HepG2 (cell line): Measurements from ENCODE around the gene MAJIN. TPM values are rescaled to one million over a fixed set of nuclear protein-coding genes. Genes with fewer than 3 reads are reported as not detected.

ENCODE experiments used
- ATAC-seq: fragments of 200-7000 bp; cut with Tn5 transposase; 3 replicates; pipeline ENCODE4 v1.9.1; 2020; ENCODE audit warnings: mild to moderate bottlenecking, moderate library complexity
- BruUV-seq: library from RNA; stranded (reverse); fragments of 400-500 nt; replicated peaks from 2 replicates; lab custom pipeline; 2021; lab: Mats Ljungman, UMichigan
- CTCF ChIA-PET: fragments of 300-600 bp; formaldehyde crosslinking; extraction: SDS; loops from one replicate; lab custom pipeline; 2021; ENCODE audit warnings: low total read pairs, inconsistent platforms, low intra/inter-chr PET ratio; lab: Yijun Ruan, JAX
- POLR2A ChIA-PET: fragments of 350-600 bp; sonication (Branson Sonifier 250); formaldehyde crosslinking; loops from one replicate; lab custom pipeline; 2020; ENCODE audit warnings: antibody characterized with exemption, inconsistent platforms; lab: Yijun Ruan, JAX
- DNase-seq: peaks from one replicate; pipeline ENCODE4 v3.0.0-alpha.2; 2015; ENCODE audit warnings: low spot score
- FAIRE-seq: peaks from 3 replicates; lab custom pipeline; 2011; peaks lifted over from hg19 to GRCh38; lab: Jason Lieb, UNC
- H2AFZ ChIP-seq: one replicate; pipeline ENCODE4 v1.6.1; 2011; ENCODE audit warnings: low read length, inconsistent platforms
- H3K27ac ChIP-seq: fragments of 300-600 bp; 3 replicates; pipeline ENCODE4 v1.8.0; 2011; ENCODE audit warnings: mixed run types, mild to moderate bottlenecking, mixed read lengths, low read length, inconsistent platforms; ENCODE audit not compliant: insufficient read depth; ENCODE audit errors: extremely low read length
- H3K27me3 ChIP-seq, 2 experiments: fragments of 200-600 bp in 1 of 2; 2 replicates in 1 of 2; 3 replicates in 1 of 2; pipeline versions ENCODE4 v1.6.0 to v1.8.0; 2011; ENCODE audit warnings: low read length in 2 of 2, mild to moderate bottlenecking in 2 of 2, moderate library complexity in 2 of 2, inconsistent platforms in 1 of 2; ENCODE audit not compliant: insufficient read depth in 2 of 2, control insufficient read depth in 1 of 2
- H3K36me3 ChIP-seq, 2 experiments: fragments of 200-600 bp in 1 of 2; replicated peaks in 1 of 2; 2 replicates in 1 of 2; 3 replicates in 1 of 2; pipeline versions ENCODE4 v1.5.1 to v1.8.0; 2011; ENCODE audit warnings: low read length in 2 of 2, inconsistent platforms in 1 of 2; ENCODE audit not compliant: insufficient read depth in 2 of 2, control insufficient read depth in 1 of 2
- H3K4me1 ChIP-seq: 2 replicates; pipeline ENCODE4 v1.5.1; 2012; ENCODE audit warnings: low read length, inconsistent platforms; ENCODE audit not compliant: insufficient read depth
- H3K4me2 ChIP-seq: 2 replicates; pipeline ENCODE4 v1.6.0; 2011; ENCODE audit warnings: low read depth, low read length, inconsistent platforms
- H3K4me3 ChIP-seq, 3 experiments: fragments of 200-600 bp in 1 of 3; sonication (generic), shearing (Covaris generic) in 1 of 3; replicated peaks in 1 of 3; 2 replicates each; pipeline ENCODE4 v1.5.1; 2011 to 2016; ENCODE audit warnings: low read length in 3 of 3, inconsistent platforms in 2 of 3, low read depth in 2 of 3, mild to moderate bottlenecking in 2 of 3, control low read depth in 1 of 3, mixed read lengths in 1 of 3; ENCODE audit not compliant: insufficient read depth in 1 of 3
- H3K79me2 ChIP-seq: one replicate; pipeline ENCODE4 v1.6.1; 2011; ENCODE audit warnings: low read length, inconsistent platforms; ENCODE audit not compliant: insufficient read depth
- H3K9ac ChIP-seq: 2 replicates; pipeline ENCODE4 v1.6.0; 2011; ENCODE audit warnings: mild to moderate bottlenecking, low read depth, low read length, inconsistent platforms; ENCODE audit not compliant: insufficient read depth
- H3K9me3 ChIP-seq: 2 replicates; pipeline ENCODE4 v1.5.1; 2012; ENCODE audit warnings: mild to moderate bottlenecking, low read length
- H4K20me1 ChIP-seq: 2 replicates; pipeline ENCODE4 v1.6.0; 2011; ENCODE audit warnings: inconsistent platforms, mild to moderate bottlenecking, low read length, moderate library complexity; ENCODE audit not compliant: insufficient read depth
- ARNT ChIP-seq: fragments of 450-650 bp; IDR thresholded peaks from 2 replicates; pipeline ENCODE4 v1.6.1; 2017
- BORCS8-MEF2B ChIP-seq: sonication (generic); formaldehyde crosslinking; IDR thresholded peaks from 2 replicates; pipeline ENCODE4 v1.8.0; 2022; ENCODE audit warnings: mild to moderate bottlenecking, missing genetic modification reagents
- CBX1 ChIP-seq: IDR thresholded peaks from one replicate; pipeline ENCODE4 v1.6.1; 2016; ENCODE audit warnings: antibody characterized with exemption, low read depth
- CHD2 ChIP-seq: IDR thresholded peaks from 2 replicates; pipeline ENCODE4 v1.6.1; 2011; ENCODE audit warnings: low read depth, low read length, improper control_type of control experiment
- ERF ChIP-seq: IDR thresholded peaks from 2 replicates; pipeline ENCODE4 v1.6.1; 2018; ENCODE audit warnings: missing biosample characterization, missing genetic modification reagents
- IKZF1 ChIP-seq: fragments of 450-650 bp; IDR thresholded peaks from 2 replicates; pipeline ENCODE4 v1.7.1; 2016
- RARA ChIP-seq: IDR thresholded peaks from 2 replicates; pipeline ENCODE4 v1.6.1; 2016; ENCODE audit warnings: missing genetic modification reagents, missing compliant biosample characterization
- RELA ChIP-seq: sonication (generic); formaldehyde crosslinking; IDR thresholded peaks from 2 replicates; pipeline ENCODE4 v1.4.0; 2020; ENCODE audit warnings: missing genetic modification reagents
- TAF1 ChIP-seq: sonication (generic); formaldehyde crosslinking; IDR thresholded peaks from 2 replicates; pipeline ENCODE4 v1.4.0; 2020; ENCODE audit warnings: missing genetic modification reagents
- ZKSCAN5 ChIP-seq: sonication (generic); formaldehyde crosslinking; IDR thresholded peaks from 2 replicates; pipeline ENCODE4 v1.5.1; 2020; ENCODE audit warnings: mild to moderate bottlenecking, missing genetic modification reagents
- ZNF256 ChIP-seq: sonication (generic); formaldehyde crosslinking; conservative IDR thresholded peaks from 2 replicates; pipeline ENCODE4 v1.4.0; 2020; ENCODE audit warnings: missing genetic modification reagents
- ZNF564 ChIP-seq: sonication (generic); formaldehyde crosslinking; IDR thresholded peaks from 2 replicates; pipeline ENCODE4 v1.8.1; 2023; ENCODE audit warnings: mild to moderate bottlenecking, missing genetic modification reagents
- ZNF720 ChIP-seq: sonication (generic); formaldehyde crosslinking; IDR thresholded peaks from 2 replicates; pipeline ENCODE4 v1.4.0; 2020; ENCODE audit warnings: missing genetic modification reagents
- WGBS: methylation state at CpG from one replicate; pipeline ENCODE4 v1.1.6; 2017; ENCODE audit warnings: low lambda C conversion rate; 5-methylcytosine and 5-hydroxymethylcytosine counted together
- in situ Hi-C: cut with HindIII; loops from 2 replicates; pipeline ENCODE4 v1.10.0; 2017; ENCODE audit warnings: low pct_unique_long_range_greater_than_20kb; ENCODE audit not compliant: extremely low pct_ligation_motif_present
- intact Hi-C: fragments of 100-400 bp; cut with micrococcal nuclease; formaldehyde crosslinking; loops from one replicate; pipeline ENCODE4 v1.10.0; 2022; ENCODE audit not compliant: unreplicated experiment
- polyA plus RNA-seq, 8 experiments: library from polyadenylated mRNA; depleted of rRNA in 3 of 8; stranded (reverse) in 7 of 8; unstranded in 1 of 8; fragments of >200 nt; fragmentation: Illumina TruSeq in 4 of 8; extraction: Trizol in 4 of 8; gene quantifications; 2 replicates each; pipeline versions ENCODE4 v1.2.1 to v1.2.3, GENCODE V29; 2011 to 2016; ENCODE audit warnings: low read depth in 4 of 8, missing spikeins in 1 of 8, mixed read lengths in 1 of 8; ENCODE audit not compliant: insufficient read depth in 1 of 8
- total RNA-seq, 5 experiments: library from RNA; depleted of rRNA; stranded (reverse); fragments of >200 nt; fragmentation: Illumina TruSeq; extraction: Trizol; gene quantifications; 2 replicates each; pipeline ENCODE4 v1.2.3, GENCODE V29; 2016; ENCODE audit warnings: low read depth in 1 of 5
- TF ChIP-seq, protein P1 (sequence below): fragments of 450-650 bp; IDR thresholded peaks from 2 replicates; pipeline ENCODE4 v1.6.1; 2017; ENCODE audit warnings: mild to moderate bottlenecking
- TF ChIP-seq, protein P2 (sequence below): sonication (generic); formaldehyde crosslinking; IDR thresholded peaks from 2 replicates; pipeline ENCODE4 v1.5.1; 2020; ENCODE audit warnings: mild to moderate bottlenecking, missing genetic modification reagents, moderate library complexity
- TF ChIP-seq, protein P3 (sequence below): sonication (generic); formaldehyde crosslinking; conservative IDR thresholded peaks from 2 replicates; pipeline ENCODE4 v1.4.0; 2020; ENCODE audit warnings: missing genetic modification reagents
- TF ChIP-seq, protein P4 (sequence below): sonication (generic); formaldehyde crosslinking; IDR thresholded peaks from 2 replicates; pipeline ENCODE4 v1.5.0; 2020; ENCODE audit warnings: missing genetic modification reagents
- TF ChIP-seq, protein P5 (sequence below): sonication (generic); formaldehyde crosslinking; IDR thresholded peaks from 2 replicates; pipeline ENCODE4 v1.4.0; 2020; ENCODE audit warnings: mild to moderate bottlenecking, missing genetic modification reagents

MAJIN gene
- total and polyA plus RNA-seq, 2 of the 13 experiments (the other 11 are each of a cell fraction or from before 2014, with no cell fraction given): not detected

DNA sequence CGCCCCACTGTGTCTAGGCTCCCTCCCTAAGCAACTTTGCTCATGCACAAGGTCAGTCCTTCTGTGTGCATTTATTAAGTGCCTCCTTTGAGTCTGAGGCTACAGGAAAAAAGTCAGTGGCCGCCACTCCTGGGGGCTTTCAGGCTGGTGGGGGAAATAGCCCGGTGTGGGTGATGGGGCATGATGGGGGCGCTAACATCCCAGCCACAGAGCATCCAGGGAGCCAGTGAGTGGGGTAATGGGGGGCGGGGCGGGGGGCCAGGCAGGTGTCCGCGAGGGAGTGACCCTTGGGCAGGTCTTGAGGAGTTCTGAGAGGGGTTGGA, 83.5 kb downstream of the MAJIN start:
- peaks cover 10% of the 10 kb centered on the region; the same call in 1 of the 2 replicates for H4K20me1 ChIP-seq
- WGBS: 1% methylated on average over 7 of the region's 8 CpGs
- no peak for ATAC-seq
- peaks cover 27% of the 10 kb centered on the region for H3K79me2 ChIP-seq
- peaks cover 87% of the 10 kb centered on the region for H3K4me1 ChIP-seq
- no peak for FAIRE-seq
- intact Hi-C loops (loop anchor here (2.0 kb wide), 1 partner anchor 18 kb away; no protein-coding TSS in a partner anchor), in situ Hi-C loops (no loop called here)
- DNase-seq: no peak
- CTCF ChIA-PET: interaction anchor here (1.5 kb wide), 1 partner anchor 41 kb away, joined by 16 read pairs; no protein-coding TSS in a partner anchor
- H3K27ac ChIP-seq: peak overlapping the region; percentile 67
- peak overlapping the region; percentile 19 to 76 (median 42) for H3K4me3 ChIP-seq
- POLR2A ChIA-PET: interaction anchor here (0.7 to 11.5 kb wide), 12 partner anchors 12 to 373 kb away, joined by 3 to 132 read pairs (median 8); partner anchors contain the start of genes BATF2, EHD1, GPHA2 and POLA2
- H2AFZ ChIP-seq: no peak overlapping the region
- no TSS peak for BruUV-seq
- no peaks in the 10 kb centered on the region for H3K36me3 ChIP-seq
- no peaks in the 10 kb centered on the region; a peak in 1 of 5 replicates for H3K27me3 ChIP-seq
- H3K9ac ChIP-seq: peak overlapping the region; percentile 58
- H3K9me3 ChIP-seq: no peaks in the 10 kb centered on the region
- peak overlapping the region; percentile 98 for H3K4me2 ChIP-seq
- no peak for TF ChIP-seq ZNF564 (CRISPR knock-in tag)
- TF ChIP-seq, protein P1, sequence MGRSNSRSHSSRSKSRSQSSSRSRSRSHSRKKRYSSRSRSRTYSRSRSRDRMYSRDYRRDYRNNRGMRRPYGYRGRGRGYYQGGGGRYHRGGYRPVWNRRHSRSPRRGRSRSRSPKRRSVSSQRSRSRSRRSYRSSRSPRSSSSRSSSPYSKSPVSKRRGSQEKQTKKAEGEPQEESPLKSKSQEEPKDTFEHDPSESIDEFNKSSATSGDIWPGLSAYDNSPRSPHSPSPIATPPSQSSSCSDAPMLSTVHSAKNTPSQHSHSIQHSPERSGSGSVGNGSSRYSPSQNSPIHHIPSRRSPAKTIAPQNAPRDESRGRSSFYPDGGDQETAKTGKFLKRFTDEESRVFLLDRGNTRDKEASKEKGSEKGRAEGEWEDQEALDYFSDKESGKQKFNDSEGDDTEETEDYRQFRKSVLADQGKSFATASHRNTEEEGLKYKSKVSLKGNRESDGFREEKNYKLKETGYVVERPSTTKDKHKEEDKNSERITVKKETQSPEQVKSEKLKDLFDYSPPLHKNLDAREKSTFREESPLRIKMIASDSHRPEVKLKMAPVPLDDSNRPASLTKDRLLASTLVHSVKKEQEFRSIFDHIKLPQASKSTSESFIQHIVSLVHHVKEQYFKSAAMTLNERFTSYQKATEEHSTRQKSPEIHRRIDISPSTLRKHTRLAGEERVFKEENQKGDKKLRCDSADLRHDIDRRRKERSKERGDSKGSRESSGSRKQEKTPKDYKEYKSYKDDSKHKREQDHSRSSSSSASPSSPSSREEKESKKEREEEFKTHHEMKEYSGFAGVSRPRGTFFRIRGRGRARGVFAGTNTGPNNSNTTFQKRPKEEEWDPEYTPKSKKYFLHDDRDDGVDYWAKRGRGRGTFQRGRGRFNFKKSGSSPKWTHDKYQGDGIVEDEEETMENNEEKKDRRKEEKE: no peak
- no peak for TF ChIP-seq ZKSCAN5 (CRISPR knock-in tag)
- TF ChIP-seq ZNF256: no peak
- TF ChIP-seq TAF1 (CRISPR knock-in tag): no peak
- TF ChIP-seq ZNF720 (CRISPR knock-in tag): no peak
- no peak for TF ChIP-seq RELA
- TF ChIP-seq, protein P2, sequence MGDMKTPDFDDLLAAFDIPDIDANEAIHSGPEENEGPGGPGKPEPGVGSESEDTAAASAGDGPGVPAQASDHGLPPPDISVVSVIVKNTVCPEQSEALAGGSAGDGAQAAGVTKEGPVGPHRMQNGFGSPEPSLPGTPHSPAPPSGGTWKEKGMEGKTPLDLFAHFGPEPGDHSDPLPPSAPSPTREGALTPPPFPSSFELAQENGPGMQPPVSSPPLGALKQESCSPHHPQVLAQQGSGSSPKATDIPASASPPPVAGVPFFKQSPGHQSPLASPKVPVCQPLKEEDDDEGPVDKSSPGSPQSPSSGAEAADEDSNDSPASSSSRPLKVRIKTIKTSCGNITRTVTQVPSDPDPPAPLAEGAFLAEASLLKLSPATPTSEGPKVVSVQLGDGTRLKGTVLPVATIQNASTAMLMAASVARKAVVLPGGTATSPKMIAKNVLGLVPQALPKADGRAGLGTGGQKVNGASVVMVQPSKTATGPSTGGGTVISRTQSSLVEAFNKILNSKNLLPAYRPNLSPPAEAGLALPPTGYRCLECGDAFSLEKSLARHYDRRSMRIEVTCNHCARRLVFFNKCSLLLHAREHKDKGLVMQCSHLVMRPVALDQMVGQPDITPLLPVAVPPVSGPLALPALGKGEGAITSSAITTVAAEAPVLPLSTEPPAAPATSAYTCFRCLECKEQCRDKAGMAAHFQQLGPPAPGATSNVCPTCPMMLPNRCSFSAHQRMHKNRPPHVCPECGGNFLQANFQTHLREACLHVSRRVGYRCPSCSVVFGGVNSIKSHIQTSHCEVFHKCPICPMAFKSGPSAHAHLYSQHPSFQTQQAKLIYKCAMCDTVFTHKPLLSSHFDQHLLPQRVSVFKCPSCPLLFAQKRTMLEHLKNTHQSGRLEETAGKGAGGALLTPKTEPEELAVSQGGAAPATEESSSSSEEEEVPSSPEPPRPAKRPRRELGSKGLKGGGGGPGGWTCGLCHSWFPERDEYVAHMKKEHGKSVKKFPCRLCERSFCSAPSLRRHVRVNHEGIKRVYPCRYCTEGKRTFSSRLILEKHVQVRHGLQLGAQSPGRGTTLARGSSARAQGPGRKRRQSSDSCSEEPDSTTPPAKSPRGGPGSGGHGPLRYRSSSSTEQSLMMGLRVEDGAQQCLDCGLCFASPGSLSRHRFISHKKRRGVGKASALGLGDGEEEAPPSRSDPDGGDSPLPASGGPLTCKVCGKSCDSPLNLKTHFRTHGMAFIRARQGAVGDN (CRISPR knock-in tag): peak; percentile 3
- no peak for TF ChIP-seq ARNT
- TF ChIP-seq, protein P3, sequence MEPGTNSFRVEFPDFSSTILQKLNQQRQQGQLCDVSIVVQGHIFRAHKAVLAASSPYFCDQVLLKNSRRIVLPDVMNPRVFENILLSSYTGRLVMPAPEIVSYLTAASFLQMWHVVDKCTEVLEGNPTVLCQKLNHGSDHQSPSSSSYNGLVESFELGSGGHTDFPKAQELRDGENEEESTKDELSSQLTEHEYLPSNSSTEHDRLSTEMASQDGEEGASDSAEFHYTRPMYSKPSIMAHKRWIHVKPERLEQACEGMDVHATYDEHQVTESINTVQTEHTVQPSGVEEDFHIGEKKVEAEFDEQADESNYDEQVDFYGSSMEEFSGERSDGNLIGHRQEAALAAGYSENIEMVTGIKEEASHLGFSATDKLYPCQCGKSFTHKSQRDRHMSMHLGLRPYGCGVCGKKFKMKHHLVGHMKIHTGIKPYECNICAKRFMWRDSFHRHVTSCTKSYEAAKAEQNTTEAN (CRISPR knock-in tag): no peak
- TF ChIP-seq, protein P4, sequence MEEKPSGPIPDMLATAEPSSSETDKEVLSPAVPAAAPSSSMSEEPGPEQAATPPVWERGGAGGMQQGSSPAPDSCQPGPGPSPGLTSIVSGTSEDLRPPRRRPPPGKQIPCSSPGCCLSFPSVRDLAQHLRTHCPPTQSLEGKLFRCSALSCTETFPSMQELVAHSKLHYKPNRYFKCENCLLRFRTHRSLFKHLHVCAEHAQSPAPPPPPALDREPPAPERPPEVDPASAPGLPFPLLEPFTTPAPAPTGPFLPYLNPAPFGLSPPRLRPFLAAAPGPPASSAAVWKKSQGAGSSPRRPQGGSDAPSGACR (CRISPR knock-in tag): 0 out of 2 replicates have a peak, but pooled peaks have one; percentile 10
- no peak for TF ChIP-seq ERF
- TF ChIP-seq, protein P5, sequence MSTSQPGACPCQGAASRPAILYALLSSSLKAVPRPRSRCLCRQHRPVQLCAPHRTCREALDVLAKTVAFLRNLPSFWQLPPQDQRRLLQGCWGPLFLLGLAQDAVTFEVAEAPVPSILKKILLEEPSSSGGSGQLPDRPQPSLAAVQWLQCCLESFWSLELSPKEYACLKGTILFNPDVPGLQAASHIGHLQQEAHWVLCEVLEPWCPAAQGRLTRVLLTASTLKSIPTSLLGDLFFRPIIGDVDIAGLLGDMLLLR (CRISPR knock-in tag): no peak
- TF ChIP-seq CBX1: no peak
- no peak for TF ChIP-seq CHD2
- no peak for TF ChIP-seq IKZF1
- TF ChIP-seq RARA (CRISPR knock-in tag): no peak
- TF ChIP-seq BORCS8-MEF2B (CRISPR knock-in tag): 0 out of 2 replicates have a peak, but pooled peaks have one; percentile 4
